ENCODE measurements around the gene PRKCZ.
A peak's percentile ranks its signal among the peaks of the same experiment; 100 is the strongest.
"Not testable (repeated sequence)": the region's sequence is repeated elsewhere in the genome, so short reads cannot be mapped to it uniquely, and the experiment has no call there.

The PRKCZ gene

GRCh38 chr1:2112280-2112701, 62.1 kb downstream of the PRKCZ start:
- no peak for TF ChIP-seq CTCF (conservative IDR thresholded peaks at IDR 0.05; ENCODE audit: low read depth, low read length)
- no peak for DNase-seq (ENCODE audit: low read depth)
- H3K4me3 ChIP-seq (ENCODE audit: low read depth, low read length): no peak overlapping the region

GRCh38 chr1:2113620-2114135, 63.5 kb downstream of the PRKCZ start:
- no peak overlapping the region for H3K4me3 ChIP-seq (ENCODE audit: low read depth, low read length)
- TF ChIP-seq CTCF (conservative IDR thresholded peaks at IDR 0.05; ENCODE audit: low read depth, low read length): no peak
- no peak for DNase-seq (ENCODE audit: low read depth)

GRCh38 chr1:2114635-2115007, 64.4 kb downstream of the PRKCZ start:
- not testable (repeated sequence) for DNase-seq (ENCODE audit: low read depth); H3K4me3 ChIP-seq (ENCODE audit: low read depth, low read length)

- no peak overlapping the region for H3K4me3 ChIP-seq (ENCODE audit: low read depth, low read length)
- no peak for TF ChIP-seq CTCF (conservative IDR thresholded peaks at IDR 0.05; ENCODE audit: low read depth, low read length)
- DNase-seq (ENCODE audit: low read depth): no peak
These were observed 64.9 kb downstream of the PRKCZ start for GRCh38 chr1:2115008-2115641.

- no peak overlapping the region for H3K4me3 ChIP-seq (ENCODE audit: low read depth, low read length)
- TF ChIP-seq CTCF (conservative IDR thresholded peaks at IDR 0.05; ENCODE audit: low read depth, low read length): no peak
- peak; percentile 36 for DNase-seq (ENCODE audit: low read depth)
These were observed 65.6 kb downstream of the PRKCZ start for GRCh38 chr1:2115702-2116341.

GRCh38 chr1:2119886-2120285, 69.7 kb downstream of the PRKCZ start:
- no peak overlapping the region for H3K4me3 ChIP-seq (ENCODE audit: low read depth, low read length)
- TF ChIP-seq CTCF (conservative IDR thresholded peaks at IDR 0.05; ENCODE audit: low read depth, low read length): no peak
- no peak for DNase-seq (ENCODE audit: low read depth)

GRCh38 chr1:2121101-2121691, 71.0 kb downstream of the PRKCZ start:
- TF ChIP-seq CTCF (conservative IDR thresholded peaks at IDR 0.05; ENCODE audit: low read depth, low read length): no peak
- no peak overlapping the region for H3K4me3 ChIP-seq (ENCODE audit: low read depth, low read length)

GRCh38 chr1:2121794-2122193, 71.6 kb downstream of the PRKCZ start:
- not testable (repeated sequence) for DNase-seq (ENCODE audit: low read depth); H3K4me3 ChIP-seq (ENCODE audit: low read depth, low read length)

More at GRCh38 chr1:2121101-2121691, 71.0 kb downstream of the PRKCZ start:
- no peak for DNase-seq (ENCODE audit: low read depth)

All from choroid plexus epithelial cell (primary cell).